Panc1 (cell line): ENCODE measurements around the gene NMNAT3. TPM values are rescaled to one million over a fixed set of nuclear protein-coding genes. Genes with fewer than 3 reads are reported as not detected.

Source experiments
- ATAC-seq: fragments of 200-7000 bp; cut with Tn5 transposase; 2 replicates; pipeline ENCODE4 v1.9.1; 2020; ENCODE audit warnings: mild to moderate bottlenecking, moderate library complexity
- BruUV-seq: library from RNA; stranded (reverse); fragments of 400-500 nt; replicated peaks from 2 replicates; lab custom pipeline; 2021; lab: Mats Ljungman, UMichigan
- CTCF ChIA-PET: fragments of 300-600 bp; sonication (Branson Sonifier 250); formaldehyde crosslinking; loops from one replicate; lab custom pipeline; 2022; ENCODE audit warnings: antibody characterized with exemption; lab: Charles Lee
- POLR2A ChIA-PET: fragments of 300-600 bp; sonication (Branson Sonifier 250); formaldehyde crosslinking; loops from one replicate; lab custom pipeline; 2022; ENCODE audit warnings: antibody characterized with exemption; lab: Charles Lee
- DNase-seq: peaks from one replicate; pipeline ENCODE4 v3.0.0-alpha.2; 2010; ENCODE audit warnings: low read depth, low spot score
- H3K27ac ChIP-seq: 2 replicates; pipeline ENCODE4 v1.5.1; 2011; ENCODE audit warnings: mild to moderate bottlenecking, low read length, inconsistent platforms
- H3K27me3 ChIP-seq: fragments of 200-500 bp; sonication (Bioruptor generic); 2 replicates; pipeline ENCODE4 v1.6.0; 2014; ENCODE audit warnings: low read length, inconsistent platforms; ENCODE audit not compliant: control insufficient read depth, insufficient read depth
- H3K36me3 ChIP-seq: fragments of 200-500 bp; sonication (Bioruptor generic); 2 replicates; pipeline ENCODE4 v1.5.1; 2014; ENCODE audit warnings: inconsistent platforms, mild to moderate bottlenecking, low read length, moderate library complexity; ENCODE audit not compliant: control insufficient read depth, insufficient read depth
- H3K4me1 ChIP-seq: 2 replicates; pipeline ENCODE4 v1.5.1; 2011; ENCODE audit warnings: inconsistent platforms, mild to moderate bottlenecking, low read length, moderate library complexity; ENCODE audit not compliant: control insufficient read depth, insufficient read depth
- H3K4me3 ChIP-seq, 2 experiments: 2 replicates each; pipeline ENCODE4 v1.5.1; 2011 to 2012; ENCODE audit warnings: low read depth in 2 of 2, low read length in 2 of 2, mild to moderate bottlenecking in 2 of 2, inconsistent platforms in 1 of 2, moderate library complexity in 1 of 2
- H3K9me3 ChIP-seq: fragments of 200-500 bp; sonication (Bioruptor generic); 2 replicates; pipeline ENCODE4 v1.5.1; 2014; ENCODE audit warnings: low read depth, mild to moderate bottlenecking, inconsistent platforms, low read length, moderate library complexity; ENCODE audit not compliant: control insufficient read depth, insufficient read depth
- CTCF ChIP-seq: fragments of 450-650 bp; IDR thresholded peaks from 2 replicates; pipeline ENCODE4 v1.5.1; 2017; ENCODE audit warnings: mild to moderate bottlenecking
- POLR2AphosphoS5 ChIP-seq: IDR thresholded peaks from 2 replicates; pipeline ENCODE4 v1.6.1; 2012; ENCODE audit warnings: mild to moderate bottlenecking, low read depth, low read length, moderate library complexity
- REST ChIP-seq, 2 experiments: IDR thresholded peaks; 2 replicates each; pipeline ENCODE4 v1.6.1; 2011 to 2012; ENCODE audit warnings: low read depth in 2 of 2, control low read depth in 1 of 2, low read length in 1 of 2, mild to moderate bottlenecking in 1 of 2, moderate library complexity in 1 of 2; ENCODE audit not compliant: insufficient read depth in 1 of 2
- SIN3A ChIP-seq: IDR thresholded peaks from 2 replicates; pipeline ENCODE4 v1.6.1; 2012; ENCODE audit warnings: low read depth, mild to moderate bottlenecking, low read length, moderate library complexity, borderline replicate concordance; ENCODE audit not compliant: insufficient read depth
- TCF7L2 ChIP-seq: IDR thresholded peaks from 2 replicates; pipeline ENCODE4 v1.6.1; 2011; ENCODE audit warnings: mild to moderate bottlenecking, low read depth, low read length, inconsistent platforms
- in situ Hi-C: cut with HindIII; loops from 2 replicates; pipeline ENCODE4 v1.10.0; 2016; ENCODE audit warnings: low sequenced_read_pairs, low pct_unique_long_range_greater_than_20kb
- intact Hi-C: fragments of 100-400 bp; cut with micrococcal nuclease; formaldehyde crosslinking; loops from one replicate; pipeline ENCODE4 v1.10.0; 2022; ENCODE audit not compliant: unreplicated experiment
- total RNA-seq: library from RNA; stranded (reverse); gene quantifications from one replicate; pipeline ENCODE4 v1.2.1, GENCODE V29; 2021; ENCODE audit not compliant: unreplicated experiment

NMNAT3 gene
- total RNA-seq, 1 experiment from 2014 or later = 1.9 TPM

GRCh38 chr3:139522421-139522820, 155.4 kb downstream of the NMNAT3 start:
- BruUV-seq = no TSS peak
- no peak for ATAC-seq
- Histone ChIP-seq H3K4me1 (no peaks in the 10 kb centered on the region), H3K36me3 (no peaks in the 10 kb centered on the region), H3K4me3 (no peak overlapping the region), H3K27ac (no peak overlapping the region), H3K27me3 (no peaks in the 10 kb centered on the region), H3K9me3 (no peaks in the 10 kb centered on the region)
- ChIA-PET POLR2A (no interaction called here), CTCF (interaction anchor here (0.6 kb wide), 1 partner anchor 300 kb away, joined by 3 read pairs; no protein-coding TSS in a partner anchor)
- in situ Hi-C loops (no loop called here), intact Hi-C loops (no loop called here)
- DNase-seq = no peak
- TF ChIP-seq TCF7L2 (no peak), POLR2AphosphoS5 (no peak), REST (IDR thresholded peaks at IDR 0.05; ENCODE audit: insufficient read depth in 1 of 2, low read depth in 2 of 2, low read length in 1 of 2) (no peak)

- Histone ChIP-seq H3K36me3 (no peaks in the 10 kb centered on the region), H3K4me1 (no peaks in the 10 kb centered on the region), H3K27ac (no peak overlapping the region), H3K9me3 (no peaks in the 10 kb centered on the region), H3K27me3 (no peaks in the 10 kb centered on the region), H3K4me3 (no peak overlapping the region)
- in situ Hi-C loops = no loop called here
- DNase-seq = no peak
- BruUV-seq = no TSS peak
- no peak for ATAC-seq
- intact Hi-C loops = no loop called here
- CTCF ChIA-PET = no interaction called here
- TF ChIP-seq TCF7L2 (no peak), CTCF (no peak), POLR2AphosphoS5 (no peak), SIN3A (no peak), REST (IDR thresholded peaks at IDR 0.05; ENCODE audit: insufficient read depth in 1 of 2, low read depth in 2 of 2, low read length in 1 of 2) (no peak)
- POLR2A ChIA-PET = no interaction called here
Measured at GRCh38 chr3:139521816-139522215, 156.0 kb downstream of the NMNAT3 start.
